ENCODE results near the gene ALG11. TPM values are rescaled to one million over a fixed set of nuclear protein-coding genes. Genes with fewer than 3 reads are reported as not detected.
"Not testable (repeated sequence)": the region's sequence is repeated elsewhere in the genome, so short reads cannot be mapped to it uniquely, and the experiment has no call there.

The ALG11 gene
- total and polyA plus RNA-seq, 12 donors = 6.8 to 35.4 (median 29.0) TPM

DNA sequence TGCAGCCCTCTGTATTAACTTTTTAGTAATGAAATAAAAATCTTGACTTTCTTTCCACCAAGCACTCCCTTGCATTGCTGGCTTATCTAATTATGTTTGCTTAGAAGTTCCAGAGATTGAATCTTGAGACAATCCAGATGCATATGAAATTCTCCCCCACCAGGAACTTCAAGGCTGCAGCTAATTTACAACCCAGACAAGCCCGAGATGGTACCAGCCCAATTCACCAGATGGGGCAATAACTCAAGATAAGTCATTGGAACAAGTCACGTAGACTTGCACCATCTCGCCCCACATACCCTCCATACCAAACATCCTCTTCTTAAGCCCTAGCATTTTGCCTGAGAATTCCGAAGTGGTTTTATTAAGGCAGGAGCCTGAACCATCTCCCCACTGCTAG, 41.3 kb downstream of the ALG11 start:
- H3K27ac ChIP-seq = no peak overlapping the region
- no peak for DNase-seq
- whole genome bisulfite sequencing, 4 donors = 51 to 56% (median 52%) methylated on average over 4 of the region's 4 CpGs
- no peaks in the 10 kb centered on the region for H3K4me1 ChIP-seq (replicated peaks in 1 of 2)
- intact Hi-C loops (cut with DNase I) = no loop called here
- no peaks in the 10 kb centered on the region for H3K36me3 ChIP-seq (replicated peaks in 1 of 2)
- no peak overlapping the region for H3K4me3 ChIP-seq
- H3K9me3 ChIP-seq (replicated peaks in 1 of 3) = no peaks in the 10 kb centered on the region
- H3K27me3 ChIP-seq = no peaks in the 10 kb centered on the region
- TF ChIP-seq POLR2A (IDR thresholded peaks at IDR 0.05) = no peak
- TF ChIP-seq, protein P1, sequence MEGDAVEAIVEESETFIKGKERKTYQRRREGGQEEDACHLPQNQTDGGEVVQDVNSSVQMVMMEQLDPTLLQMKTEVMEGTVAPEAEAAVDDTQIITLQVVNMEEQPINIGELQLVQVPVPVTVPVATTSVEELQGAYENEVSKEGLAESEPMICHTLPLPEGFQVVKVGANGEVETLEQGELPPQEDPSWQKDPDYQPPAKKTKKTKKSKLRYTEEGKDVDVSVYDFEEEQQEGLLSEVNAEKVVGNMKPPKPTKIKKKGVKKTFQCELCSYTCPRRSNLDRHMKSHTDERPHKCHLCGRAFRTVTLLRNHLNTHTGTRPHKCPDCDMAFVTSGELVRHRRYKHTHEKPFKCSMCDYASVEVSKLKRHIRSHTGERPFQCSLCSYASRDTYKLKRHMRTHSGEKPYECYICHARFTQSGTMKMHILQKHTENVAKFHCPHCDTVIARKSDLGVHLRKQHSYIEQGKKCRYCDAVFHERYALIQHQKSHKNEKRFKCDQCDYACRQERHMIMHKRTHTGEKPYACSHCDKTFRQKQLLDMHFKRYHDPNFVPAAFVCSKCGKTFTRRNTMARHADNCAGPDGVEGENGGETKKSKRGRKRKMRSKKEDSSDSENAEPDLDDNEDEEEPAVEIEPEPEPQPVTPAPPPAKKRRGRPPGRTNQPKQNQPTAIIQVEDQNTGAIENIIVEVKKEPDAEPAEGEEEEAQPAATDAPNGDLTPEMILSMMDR (IDR thresholded peaks at IDR 0.05) = no peak

GRCh38 chr13:52061064-52061463, 48.9 kb downstream of the ALG11 start:
- H3K4me3 ChIP-seq; H3K27ac ChIP-seq; H3K36me3 ChIP-seq (replicated peaks in 1 of 2); H3K4me1 ChIP-seq (replicated peaks in 1 of 2); DNase-seq; H3K9me3 ChIP-seq (replicated peaks in 1 of 3); H3K27me3 ChIP-seq; intact Hi-C loops (cut with DNase I): not testable (repeated sequence)
- 84 to 91% (median 85%) methylated on average over 2 to 3 of the region's 3 CpGs for WGBS, 4 donors

- DNase-seq = no peak
- TF ChIP-seq, protein P1 (IDR thresholded peaks at IDR 0.05) = no peak
- TF ChIP-seq POLR2A (IDR thresholded peaks at IDR 0.05) = no peak
- no peak overlapping the region for H3K4me3 ChIP-seq
- no peaks in the 10 kb centered on the region for H3K4me1 ChIP-seq (replicated peaks in 1 of 2)
- peaks cover 0 to 7% (median 0%) of the 10 kb centered on the region in 3 donors for H3K9me3 ChIP-seq (replicated peaks in 1 of 3)
- WGBS, 4 donors = 40 to 65% (median 55%) methylated on average over 3 of the region's 3 CpGs
- intact Hi-C loops (cut with DNase I) = no loop called here
- no peaks in the 10 kb centered on the region for H3K27me3 ChIP-seq
- no peak overlapping the region for H3K27ac ChIP-seq
- H3K36me3 ChIP-seq (replicated peaks in 1 of 2) = no peaks in the 10 kb centered on the region
Measured at GRCh38 chr13:52061587-52061986, 49.4 kb downstream of the ALG11 start.

- Histone ChIP-seq H3K4me3 (no peak overlapping the region), H3K9me3 (replicated peaks in 1 of 3) (peaks cover 0 to 7% (median 0%) of the 10 kb centered on the region in 3 donors), H3K4me1 (replicated peaks in 1 of 2) (no peaks in the 10 kb centered on the region), H3K27me3 (no peaks in the 10 kb centered on the region), H3K36me3 (replicated peaks in 1 of 2) (no peaks in the 10 kb centered on the region), H3K27ac (no peak overlapping the region)
- no peak for DNase-seq
- intact Hi-C loops (cut with DNase I) = no loop called here
- TF ChIP-seq POLR2A (IDR thresholded peaks at IDR 0.05) = no peak
- TF ChIP-seq, protein P1 (IDR thresholded peaks at IDR 0.05) = no peak
Measured at GRCh38 chr13:52067237-52067636, 55.0 kb downstream of the ALG11 start.

DNA sequence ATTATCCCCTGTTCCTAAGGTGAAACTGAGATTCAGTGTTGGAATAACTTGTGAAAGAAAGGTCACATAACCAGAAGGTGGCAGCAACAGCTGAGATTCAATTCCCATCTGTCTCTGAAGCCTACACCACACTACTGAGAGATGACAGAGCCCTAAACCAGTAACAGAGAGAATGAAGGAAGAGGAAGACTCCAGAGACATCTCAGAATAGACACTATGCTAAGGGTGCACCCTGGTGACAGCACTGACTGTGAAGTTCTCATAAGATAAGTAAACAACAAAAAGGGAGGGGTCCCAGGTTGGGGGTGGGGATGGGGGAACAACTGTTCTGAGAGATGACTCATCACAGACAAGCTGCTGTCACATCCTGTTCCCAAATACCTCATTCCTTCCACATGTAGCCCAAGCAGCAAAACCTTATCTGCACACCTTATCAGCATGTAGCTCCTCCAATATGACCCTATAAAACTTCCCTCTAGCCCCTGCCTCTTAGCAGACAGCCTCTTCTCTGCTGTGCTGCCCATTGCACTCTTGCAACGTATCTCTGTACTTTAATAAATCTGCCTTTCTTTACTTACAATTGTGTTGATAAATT, 58.8 kb downstream of the ALG11 start:
- H3K9me3 ChIP-seq (replicated peaks in 1 of 3) = peaks cover 0 to 7% (median 0%) of the 10 kb centered on the region in 3 donors
- intact Hi-C loops (cut with DNase I) = no loop called here
- no peak overlapping the region for H3K27ac ChIP-seq
- no peak for DNase-seq
- no peaks in the 10 kb centered on the region for H3K36me3 ChIP-seq (replicated peaks in 1 of 2)
- H3K4me3 ChIP-seq = no peak overlapping the region
- TF ChIP-seq, protein P1 (IDR thresholded peaks at IDR 0.05) = no peak
- TF ChIP-seq POLR2A (IDR thresholded peaks at IDR 0.05) = no peak
- H3K27me3 ChIP-seq = peaks cover 5% of the 10 kb centered on the region
- H3K4me1 ChIP-seq (replicated peaks in 1 of 2) = no peaks in the 10 kb centered on the region
- 71 to 88% (median 78%) methylated on average over 1 of the region's 1 CpG for WGBS, 4 donors

Data from adrenal gland (tissue), 12 donors.